Natural killer cell treated with Interleukin-12 subunit alpha and Interleukin-12 subunit beta and Interleukin-15 and Interleukin-18, amount 100 ng/mL, for 72 hours (primary cell): ENCODE measurements around the gene IGF2BP3. TPM values are rescaled to one million over a fixed set of nuclear protein-coding genes. Genes with fewer than 3 reads are reported as not detected.
"Not testable (repeated sequence)": the region's sequence is repeated elsewhere in the genome, so short reads cannot be mapped to it uniquely, and the experiment has no call there.

Experiments
- ATAC-seq, 2 donors: fragments of 150-1000 bp; cut with Tn5 transposase in 1 of 2; sonication (Bioruptor Pico), chemical (Tn5 transposase) in 1 of 2; 2 replicates each; pipeline ENCODE4 v1.10.0; 2021
- DNase-seq: peaks from one replicate; pipeline ENCODE4 v3.0.0; 2022; ENCODE audit warnings: low spot score
- H3K27ac Mint-ChIP-seq, 2 donors: 1 replicate in 1 of 2; 2 replicates in 1 of 2; pipeline ENCODE4 v1.8.0; 2022; ENCODE audit warnings: mixed read lengths in 2 of 2, mild to moderate bottlenecking in 1 of 2, moderate library complexity in 1 of 2
- H3K27me3 Mint-ChIP-seq, 2 donors: 1 replicate in 1 of 2; 2 replicates in 1 of 2; pipeline ENCODE4 v1.8.0; 2022; ENCODE audit warnings: mixed read lengths in 2 of 2
- H3K36me3 Mint-ChIP-seq: one replicate; pipeline ENCODE4 v1.8.0; 2022; ENCODE audit warnings: mixed read lengths
- H3K4me1 Mint-ChIP-seq, 2 donors: 1 replicate in 1 of 2; 2 replicates in 1 of 2; pipeline ENCODE4 v1.8.0; 2022; ENCODE audit warnings: low read depth in 2 of 2, mixed read lengths in 2 of 2, mild to moderate bottlenecking in 1 of 2
- H3K4me3 Mint-ChIP-seq: one replicate; pipeline ENCODE4 v1.8.0; 2022; ENCODE audit warnings: mixed read lengths
- H3K9me3 Mint-ChIP-seq: 2 replicates; pipeline ENCODE4 v1.8.0; 2022; ENCODE audit warnings: mixed read lengths
- total RNA-seq, 2 donors: library from RNA; stranded (reverse); gene quantifications; one replicate each; pipeline ENCODE4 v1.2.3, GENCODE V29; 2022

IGF2BP3 gene
- total RNA-seq, 2 donors from 2014 or later, result 0.31 to 0.95 TPM

GRCh38 chr7:23398090-23398489 is 72.2 kb downstream of the IGF2BP3 start:
- not testable (repeated sequence) for H3K36me3 Mint-ChIP-seq

GRCh38 chr7:23397241-23397640 is 73.0 kb downstream of the IGF2BP3 start:
- no peak overlapping the region for H3K27ac Mint-ChIP-seq
- DNase-seq (no peak), ATAC-seq (no peak)
- peaks cover 9 to 10% of the 10 kb centered on the region in 2 donors for H3K27me3 Mint-ChIP-seq
- H3K4me1 Mint-ChIP-seq, result no peaks in the 10 kb centered on the region
- H3K36me3 Mint-ChIP-seq, result no peaks in the 10 kb centered on the region
- no peak overlapping the region for H3K4me3 Mint-ChIP-seq
- H3K9me3 Mint-ChIP-seq, result no peaks in the 10 kb centered on the region

More at GRCh38 chr7:23398090-23398489, 72.2 kb downstream of the IGF2BP3 start:
- not testable (repeated sequence) for H3K4me1 Mint-ChIP-seq, DNase-seq, H3K9me3 Mint-ChIP-seq, H3K27ac Mint-ChIP-seq, ATAC-seq, H3K4me3 Mint-ChIP-seq
- H3K27me3 Mint-ChIP-seq, result peaks cover 9 to 15% of the 10 kb centered on the region in 2 donors

GRCh38 chr7:23396222-23397015 is 73.9 kb downstream of the IGF2BP3 start:
- H3K36me3 Mint-ChIP-seq, result no peaks in the 10 kb centered on the region
- H3K4me3 Mint-ChIP-seq, result no peak overlapping the region
- peaks cover 7 to 12% of the 10 kb centered on the region in 2 donors for H3K27me3 Mint-ChIP-seq
- H3K4me1 Mint-ChIP-seq, result no peaks in the 10 kb centered on the region
- H3K27ac Mint-ChIP-seq, result no peak overlapping the region
- ATAC-seq (peak in 1 of 2 donors; percentile 36), DNase-seq (no peak)
- no peaks in the 10 kb centered on the region for H3K9me3 Mint-ChIP-seq

GRCh38 chr7:23394488-23395171 is 75.7 kb downstream of the IGF2BP3 start:
- DNase-seq (no peak), ATAC-seq (no peak)
- Mint-ChIP-seq H3K9me3 (no peaks in the 10 kb centered on the region), H3K36me3 (no peaks in the 10 kb centered on the region), H3K27me3 (peaks cover 7 to 9% of the 10 kb centered on the region in 2 donors), H3K4me3 (no peak overlapping the region), H3K4me1 (no peaks in the 10 kb centered on the region), H3K27ac (no peak overlapping the region)

GRCh38 chr7:23393636-23394035 is 76.7 kb downstream of the IGF2BP3 start:
- ATAC-seq (no peak), DNase-seq (no peak)
- no peaks in the 10 kb centered on the region for H3K9me3 Mint-ChIP-seq
- no peaks in the 10 kb centered on the region for H3K36me3 Mint-ChIP-seq
- peaks cover 9 to 11% of the 10 kb centered on the region in 2 donors for H3K27me3 Mint-ChIP-seq
- H3K27ac Mint-ChIP-seq, result no peak overlapping the region
- no peaks in the 10 kb centered on the region for H3K4me1 Mint-ChIP-seq
- no peak overlapping the region for H3K4me3 Mint-ChIP-seq

- Mint-ChIP-seq H3K27ac (no peak overlapping the region), H3K9me3 (no peaks in the 10 kb centered on the region), H3K27me3 (peaks cover 10 to 25% of the 10 kb centered on the region in 2 donors), H3K4me3 (no peak overlapping the region), H3K36me3 (no peaks in the 10 kb centered on the region), H3K4me1 (no peaks in the 10 kb centered on the region)
- ATAC-seq (no peak), DNase-seq (no peak)
These were observed 80.6 kb downstream of the IGF2BP3 start for GRCh38 chr7:23389701-23390100.

GRCh38 chr7:23387583-23387982 is 82.7 kb downstream of the IGF2BP3 start:
- Mint-ChIP-seq H3K27ac (no peak overlapping the region), H3K4me3 (no peak overlapping the region), H3K36me3 (no peaks in the 10 kb centered on the region), H3K4me1 (no peaks in the 10 kb centered on the region), H3K27me3 (peaks cover 10 to 25% of the 10 kb centered on the region in 2 donors), H3K9me3 (no peaks in the 10 kb centered on the region)
- DNase-seq (no peak), ATAC-seq (no peak)

- Mint-ChIP-seq H3K4me1 (no peaks in the 10 kb centered on the region), H3K9me3 (no peaks in the 10 kb centered on the region), H3K27me3 (peaks cover 10 to 25% of the 10 kb centered on the region in 2 donors), H3K4me3 (no peak overlapping the region), H3K36me3 (no peaks in the 10 kb centered on the region), H3K27ac (no peak overlapping the region)
- no peak for ATAC-seq
- DNase-seq, result no peak
These were observed 85.2 kb downstream of the IGF2BP3 start for GRCh38 chr7:23385140-23385539.

- no peak for ATAC-seq
- Mint-ChIP-seq H3K27ac (no peak overlapping the region), H3K36me3 (no peaks in the 10 kb centered on the region)
These were observed 87.1 kb downstream of the IGF2BP3 start for GRCh38 chr7:23383225-23383624.

GRCh38 chr7:23380961-23381360 is 89.3 kb downstream of the IGF2BP3 start:
- no peaks in the 10 kb centered on the region for H3K36me3 Mint-ChIP-seq
- no peak for DNase-seq
- no peaks in the 10 kb centered on the region for H3K9me3 Mint-ChIP-seq
- H3K27me3 Mint-ChIP-seq, result peaks cover 10 to 12% of the 10 kb centered on the region in 2 donors
- ATAC-seq, result no peak
- no peaks in the 10 kb centered on the region for H3K4me1 Mint-ChIP-seq
- no peak overlapping the region for H3K27ac Mint-ChIP-seq
- no peak overlapping the region for H3K4me3 Mint-ChIP-seq

More at GRCh38 chr7:23383225-23383624, 87.1 kb downstream of the IGF2BP3 start:
- Mint-ChIP-seq H3K27me3 (peaks cover 10 to 18% of the 10 kb centered on the region in 2 donors), H3K4me1 (no peaks in the 10 kb centered on the region), H3K9me3 (no peaks in the 10 kb centered on the region), H3K4me3 (no peak overlapping the region)
- no peak for DNase-seq

GRCh38 chr7:23380556-23380955 is 89.7 kb downstream of the IGF2BP3 start:
- no peak for DNase-seq
- H3K4me3 Mint-ChIP-seq, result no peak overlapping the region
- no peak overlapping the region for H3K27ac Mint-ChIP-seq
- ATAC-seq, result no peak
- no peaks in the 10 kb centered on the region for H3K36me3 Mint-ChIP-seq
- H3K27me3 Mint-ChIP-seq, result peaks cover 12 to 13% of the 10 kb centered on the region in 2 donors
- H3K4me1 Mint-ChIP-seq, result no peaks in the 10 kb centered on the region
- H3K9me3 Mint-ChIP-seq, result no peaks in the 10 kb centered on the region

- Mint-ChIP-seq H3K9me3 (no peaks in the 10 kb centered on the region), H3K27me3 (peaks cover 7 to 8% of the 10 kb centered on the region in 2 donors), H3K4me3 (no peak overlapping the region), H3K4me1 (no peaks in the 10 kb centered on the region), H3K36me3 (no peaks in the 10 kb centered on the region), H3K27ac (no peak overlapping the region)
- DNase-seq (no peak), ATAC-seq (no peak)
These were observed 91.3 kb downstream of the IGF2BP3 start for GRCh38 chr7:23378996-23379395.

- DNase-seq, result no peak
- Mint-ChIP-seq H3K9me3 (no peaks in the 10 kb centered on the region), H3K27me3 (peaks cover 19 to 23% of the 10 kb centered on the region in 2 donors), H3K4me3 (no peak overlapping the region), H3K4me1 (peaks cover 4 to 7% of the 10 kb centered on the region in 2 donors), H3K36me3 (no peaks in the 10 kb centered on the region), H3K27ac (no peak overlapping the region)
- ATAC-seq, result no peak
These were observed 93.2 kb downstream of the IGF2BP3 start for GRCh38 chr7:23377134-23377533.
